HG03103 (cell line): ENCODE data around the gene TGM4.

Experiments used
- ATAC-seq: cut with Tn5 transposase; IDR thresholded peaks from one replicate; pipeline ENCODE4 v1.9.1; 2021; ENCODE audit warnings: low read depth; ENCODE audit not compliant: unreplicated experiment

Gene TGM4

GRCh38 chr3:44877333-44877732 lies 2.9 kb downstream of the TGM4 start:
- no peak for ATAC-seq

- ATAC-seq: no peak
Measured at GRCh38 chr3:44880284-44880683, 5.9 kb downstream of the TGM4 start.

- ATAC-seq: no peak
Measured at GRCh38 chr3:44883213-44883955, 9.0 kb downstream of the TGM4 start.

- no peak for ATAC-seq
Measured at GRCh38 chr3:44883999-44884431, 9.6 kb downstream of the TGM4 start.

GRCh38 chr3:44885618-44886017 lies 11.2 kb downstream of the TGM4 start:
- ATAC-seq: no peak

GRCh38 chr3:44886561-44886960 lies 12.2 kb downstream of the TGM4 start:
- ATAC-seq: no peak

GRCh38 chr3:44887101-44887500 lies 12.7 kb downstream of the TGM4 start:
- no peak for ATAC-seq

- no peak for ATAC-seq
Measured at GRCh38 chr3:44890258-44890657, 15.8 kb downstream of the TGM4 start.

GRCh38 chr3:44890852-44891251 lies 16.4 kb downstream of the TGM4 start:
- ATAC-seq: no peak

GRCh38 chr3:44892689-44893088 lies 18.3 kb downstream of the TGM4 start:
- no peak for ATAC-seq

GRCh38 chr3:44893097-44893496 lies 18.7 kb downstream of the TGM4 start:
- no peak for ATAC-seq

GRCh38 chr3:44894485-44894884 lies 20.1 kb downstream of the TGM4 start:
- no peak for ATAC-seq

GRCh38 chr3:44896440-44896839 lies 22.0 kb downstream of the TGM4 start:
- ATAC-seq: no peak

GRCh38 chr3:44899683-44900367 lies 25.4 kb downstream of the TGM4 start:
- ATAC-seq: no peak

GRCh38 chr3:44902628-44903027 lies 28.2 kb downstream of the TGM4 start:
- no peak for ATAC-seq

GRCh38 chr3:44903314-44903713 lies 28.9 kb downstream of the TGM4 start:
- ATAC-seq: no peak

- no peak for ATAC-seq
Measured at GRCh38 chr3:44903751-44904150, 29.3 kb downstream of the TGM4 start.

- no peak for ATAC-seq
Measured at GRCh38 chr3:44905446-44906157, 31.2 kb downstream of the TGM4 start.

- ATAC-seq: no peak
Measured at GRCh38 chr3:44906997-44907396, 32.6 kb downstream of the TGM4 start.

- ATAC-seq: no peak
Measured at GRCh38 chr3:44907612-44908011, 33.2 kb downstream of the TGM4 start.

- no peak for ATAC-seq
Measured at GRCh38 chr3:44909063-44909462, 34.7 kb downstream of the TGM4 start.

GRCh38 chr3:44910693-44911092 lies 36.3 kb downstream of the TGM4 start:
- ATAC-seq: no peak
